ENCODE results near the gene PEX10.

The PEX10 gene

DNA sequence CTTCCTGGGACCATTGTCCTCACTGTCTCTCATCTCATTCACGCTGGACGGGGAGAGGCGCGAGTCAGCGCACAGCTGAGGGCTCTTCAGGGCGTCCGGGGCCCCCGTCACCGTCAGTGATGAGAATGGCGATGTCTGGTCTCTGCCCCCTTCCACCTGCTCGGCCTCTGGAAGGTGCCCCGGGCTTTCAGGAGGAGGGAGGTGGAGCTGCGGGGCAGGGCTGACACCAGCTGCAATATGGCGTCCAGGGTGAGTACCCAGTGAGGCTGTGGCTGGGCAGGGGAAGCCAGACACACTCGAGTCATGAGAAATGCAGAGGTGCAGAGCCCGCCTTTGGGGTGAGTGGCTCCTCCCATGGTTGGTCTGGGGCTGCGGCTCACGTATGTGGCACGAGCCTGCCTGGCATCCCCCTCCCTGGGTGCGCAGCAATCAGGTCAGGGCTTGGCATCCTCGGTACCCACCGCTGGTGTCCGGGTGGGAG lies 36.1 kb downstream of the PEX10 start:
- DNase-seq (ENCODE audit: low read depth) = no peak
- TF ChIP-seq CTCF (IDR thresholded peaks at IDR 0.05; ENCODE audit: low read length, missing control alignments) = no peak
- H3K4me3 ChIP-seq (replicated peaks; ENCODE audit: low read depth, low read length) = no peak overlapping the region

DNA sequence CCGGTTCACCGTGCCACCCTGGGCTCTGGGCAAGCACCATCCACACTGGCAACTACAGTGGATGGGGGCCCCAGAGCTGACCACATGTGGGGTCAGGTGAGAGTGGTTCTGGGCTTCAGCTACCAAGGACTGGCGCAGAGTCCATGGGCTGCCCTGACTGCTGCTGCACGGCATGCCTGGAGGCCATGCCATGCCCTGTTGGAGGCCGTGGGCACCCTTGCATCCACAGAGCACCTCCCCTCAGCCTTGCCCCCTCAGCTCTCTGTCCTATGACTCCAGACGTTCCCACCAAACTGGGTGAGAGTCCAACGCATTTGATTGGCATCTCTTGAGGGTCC lies 36.5 kb downstream of the PEX10 start:
- no peak overlapping the region for H3K4me3 ChIP-seq (replicated peaks; ENCODE audit: low read depth, low read length)
- TF ChIP-seq CTCF (IDR thresholded peaks at IDR 0.05; ENCODE audit: low read length, missing control alignments) = no peak
- DNase-seq (ENCODE audit: low read depth) = no peak

GRCh38 chr1:2375246-2375922 lies 37.0 kb downstream of the PEX10 start:
- no peak overlapping the region for H3K4me3 ChIP-seq (replicated peaks; ENCODE audit: low read depth, low read length)
- no peak for DNase-seq (ENCODE audit: low read depth)
- no peak for TF ChIP-seq CTCF (IDR thresholded peaks at IDR 0.05; ENCODE audit: low read length, missing control alignments)

GRCh38 chr1:2374252-2375155 lies 37.9 kb downstream of the PEX10 start:
- TF ChIP-seq CTCF (IDR thresholded peaks at IDR 0.05; ENCODE audit: low read length, missing control alignments) = no peak
- DNase-seq (ENCODE audit: low read depth) = no peak
- no peak overlapping the region for H3K4me3 ChIP-seq (replicated peaks; ENCODE audit: low read depth, low read length)

- TF ChIP-seq CTCF (IDR thresholded peaks at IDR 0.05; ENCODE audit: low read length, missing control alignments) = no peak
- DNase-seq (ENCODE audit: low read depth) = no peak
- H3K4me3 ChIP-seq (replicated peaks; ENCODE audit: low read depth, low read length) = no peak overlapping the region
These were observed 38.7 kb downstream of the PEX10 start for GRCh38 chr1:2373551-2374251.

- H3K4me3 ChIP-seq (replicated peaks; ENCODE audit: low read depth, low read length) = no peak overlapping the region
- no peak for TF ChIP-seq CTCF (IDR thresholded peaks at IDR 0.05; ENCODE audit: low read length, missing control alignments)
- no peak for DNase-seq (ENCODE audit: low read depth)
These were observed 39.5 kb downstream of the PEX10 start for GRCh38 chr1:2372551-2373490.

All from fibroblast of pulmonary artery (primary cell).